K562 (cell line): Measurements from ENCODE around the gene LMO7. TPM values are rescaled to one million over a fixed set of nuclear protein-coding genes. Genes with fewer than 3 reads are reported as not detected.

ENCODE experiments used
- ARID4B ChIP-seq: sonication (generic); formaldehyde crosslinking; IDR thresholded peaks from 2 replicates; pipeline ENCODE4 v1.8.0; 2022; ENCODE audit warnings: mild to moderate bottlenecking, missing genetic modification reagents
- CBFB ChIP-seq: sonication (generic); formaldehyde crosslinking; IDR thresholded peaks from 2 replicates; pipeline ENCODE4 v1.4.0; 2020; ENCODE audit warnings: mild to moderate bottlenecking, missing genetic modification reagents
- CTCF ChIP-seq, 3 experiments: IDR thresholded peaks in 2 of 3; conservative IDR thresholded peaks in 1 of 3; 2 replicates each; pipeline ENCODE4 v1.5.1; 2011 to 2012; ENCODE audit warnings: low read length in 3 of 3, mild to moderate bottlenecking in 3 of 3, control low read depth in 2 of 3, improper control_type of control experiment in 1 of 3, inconsistent platforms in 1 of 3, low read depth in 1 of 3, mixed read lengths in 1 of 3, moderate library complexity in 1 of 3; ENCODE audit not compliant: insufficient read depth in 2 of 3
- ETV1 ChIP-seq: fragments of 450-650 bp; conservative IDR thresholded peaks from 2 replicates; pipeline ENCODE4 v1.6.1; 2016; ENCODE audit warnings: missing genetic modification characterization, control low read depth, low read depth, missing compliant biosample characterization
- PURB ChIP-seq: sonication (generic); formaldehyde crosslinking; IDR thresholded peaks from 2 replicates; pipeline ENCODE4 v1.9.0; 2021; ENCODE audit warnings: low read depth, mild to moderate bottlenecking, missing genetic modification reagents
- RCOR1 ChIP-seq, 2 experiments: IDR thresholded peaks; 2 replicates each; pipeline ENCODE4 v1.6.1; 2012; ENCODE audit warnings: low read depth in 2 of 2, low read length in 2 of 2, borderline replicate concordance in 1 of 2, improper control_type of control experiment in 1 of 2
- SMARCA4 ChIP-seq: fragments of 450-650 bp; IDR thresholded peaks from 2 replicates; pipeline ENCODE4 v1.6.1; 2016
- ZBTB40 ChIP-seq, 2 experiments: fragments of 450-650 bp in 1 of 2; sonication (generic) in 1 of 2; formaldehyde crosslinking in 1 of 2; IDR thresholded peaks; 2 replicates each; pipeline versions ENCODE4 v1.7.1 to v1.9.0; 2016 to 2022; ENCODE audit warnings: inconsistent platforms in 1 of 2, mild to moderate bottlenecking in 1 of 2, missing genetic modification reagents in 1 of 2
- ZFX ChIP-seq: sonication (generic); formaldehyde crosslinking; IDR thresholded peaks from 2 replicates; pipeline ENCODE4 v1.8.0; 2022; ENCODE audit warnings: mild to moderate bottlenecking, missing genetic modification reagents, moderate library complexity
- polyA plus RNA-seq, 8 experiments: library from polyadenylated mRNA; depleted of rRNA in 4 of 8; stranded (reverse) in 5 of 8; unstranded in 3 of 8; fragments of >200 nt; fragmentation: Nextera tagmentation in 2 of 8; fragmentation: Illumina TruSeq in 1 of 8; extraction: Ambion mirVana in 2 of 8; extraction: Trizol in 1 of 8; gene quantifications; 2 replicates each; pipeline versions ENCODE4 v1.2.1 to v1.2.3, GENCODE V29; 2011 to 2014; ENCODE audit warnings: inconsistent platforms in 1 of 8, missing spikeins in 1 of 8
- total RNA-seq, 7 experiments: library from RNA; depleted of rRNA in 6 of 7; stranded (reverse); fragments of >200 nt in 6 of 7; fragmentation: Illumina TruSeq in 2 of 7; extraction: Trizol in 2 of 7; gene quantifications; 2 replicates each; pipeline versions ENCODE4 v1.2.1 to v1.2.3, GENCODE V29; 2011 to 2021; ENCODE audit warnings: low replicate concordance in 1 of 7

The LMO7 gene
- total and polyA plus RNA-seq, 9 of the 15 experiments (the other 6 are each of a cell fraction or from before 2014, with no cell fraction given) = 0.42 to 4.3 (median 1.7) TPM

GRCh38 chr13:75843074-75843473, 206.9 kb downstream of the LMO7 start (continued):
- no peak for TF ChIP-seq ARID4B (CRISPR knock-in tag)
- no peak for TF ChIP-seq PURB
- TF ChIP-seq ZBTB40 (IDR thresholded peaks at IDR 0.05) = no peak
- TF ChIP-seq ZBTB40 (CRISPR knock-in tag; IDR thresholded peaks at IDR 0.05) = no peak
- no peak for TF ChIP-seq RCOR1 (IDR thresholded peaks at IDR 0.05; ENCODE audit: borderline replicate concordance in 1 of 2, low read depth in 2 of 2, low read length in 2 of 2)
- no peak for TF ChIP-seq ZFX (CRISPR knock-in tag)
- TF ChIP-seq ETV1 (tag) = no peak
- TF ChIP-seq CTCF (IDR thresholded peaks at IDR 0.05 in 2 of 3, conservative IDR thresholded peaks at IDR 0.05 in 1 of 3; ENCODE audit: insufficient read depth in 2 of 3, low read depth in 1 of 3, low read length in 3 of 3) = no peak
- no peak for TF ChIP-seq SMARCA4
- no peak for TF ChIP-seq CBFB
